B cell (primary cell): ENCODE data around the gene ADAMTS17. TPM values are rescaled to one million over a fixed set of nuclear protein-coding genes. Genes with fewer than 3 reads are reported as not detected.

ENCODE experiments used
- ATAC-seq: fragments of 200-7000 bp; cut with Tn5 transposase; one replicate; pipeline ENCODE4 v1.10.0; 2021; ENCODE audit warnings: low read depth, mild to moderate bottlenecking, moderate number of reproducible peaks, moderate library complexity
- CTCF ChIA-PET: fragments of 350-600 bp; sonication (Branson Sonifier 250); formaldehyde crosslinking; loops from one replicate; lab custom pipeline; 2021; ENCODE audit warnings: antibody characterized with exemption, inconsistent platforms; lab: Charles Lee
- POLR2A ChIA-PET: fragments of 350-600 bp; sonication (Branson Sonifier 250); formaldehyde crosslinking; loops from one replicate; lab custom pipeline; 2021; ENCODE audit warnings: antibody characterized with exemption; lab: Charles Lee
- DNase-seq: peaks from one replicate; pipeline ENCODE4 v3.0.0; 2013
- H2AFZ ChIP-seq: 2 replicates; pipeline ENCODE4 v1.6.1; 2012; ENCODE audit warnings: mild to moderate bottlenecking, low read depth, low read length; ENCODE audit not compliant: insufficient read depth, poor library complexity, severe bottlenecking
- H3K27ac ChIP-seq, 2 donors: 1 replicate in 1 of 2; 2 replicates in 1 of 2; pipeline ENCODE4 v1.5.1; 2012 to 2013; ENCODE audit warnings: low read length in 2 of 2, mild to moderate bottlenecking in 2 of 2, moderate library complexity in 1 of 2
- H3K27me3 ChIP-seq, 4 experiments: fragments of 200-600 bp in 1 of 4; sonication (generic) in 1 of 4; replicated peaks in 1 of 4; 1 replicate in 2 of 4; 2 replicates in 2 of 4; pipeline versions ENCODE4 v1.6.1 to v1.7.0; 2013 to 2016; ENCODE audit warnings: low read length in 3 of 4, mild to moderate bottlenecking in 2 of 4, mixed read lengths in 1 of 4, moderate library complexity in 1 of 4; ENCODE audit not compliant: insufficient read depth in 4 of 4, control insufficient read depth in 3 of 4; ENCODE audit errors: control extremely low read depth in 1 of 4
- H3K36me3 ChIP-seq, 2 experiments: replicated peaks in 1 of 2; 1 replicate in 1 of 2; 2 replicates in 1 of 2; pipeline versions ENCODE4 v1.6.1 to v1.7.1; 2013; ENCODE audit warnings: low read length in 1 of 2; ENCODE audit not compliant: insufficient read depth in 2 of 2, control insufficient read depth in 1 of 2; ENCODE audit errors: control extremely low read depth in 1 of 2, extremely low read depth in 1 of 2
- H3K4me1 ChIP-seq, 2 donors: fragments of 200-600 bp in 1 of 2; sonication (generic) in 1 of 2; 1 replicate in 1 of 2; 2 replicates in 1 of 2; pipeline versions ENCODE4 v1.5.1 to v1.6.1; 2013 to 2017; ENCODE audit warnings: low read length in 2 of 2; ENCODE audit not compliant: control insufficient read depth in 2 of 2, insufficient read depth in 2 of 2
- H3K4me2 ChIP-seq: replicated peaks from 2 replicates; pipeline ENCODE3; 2012; ENCODE audit warnings: mild to moderate bottlenecking, low read depth, low read length; ENCODE audit not compliant: poor library complexity, severe bottlenecking
- H3K4me3 ChIP-seq, 5 experiments: fragments of 200-600 bp in 1 of 5; sonication (generic) in 1 of 5; 1 replicate in 3 of 5; 2 replicates in 2 of 5; pipeline versions ENCODE4 v1.5.1 to v1.7.0; 2011 to 2016; ENCODE audit warnings: low read length in 4 of 5, mild to moderate bottlenecking in 4 of 5, low read depth in 2 of 5, control low read depth in 1 of 5, moderate library complexity in 1 of 5; ENCODE audit not compliant: insufficient read depth in 1 of 5; ENCODE audit errors: control extremely low read depth in 1 of 5, extremely low read depth in 1 of 5
- H3K79me2 ChIP-seq: fragments of 200-600 bp; sonication (generic); one replicate; pipeline ENCODE4 v1.6.0; 2016; ENCODE audit warnings: low read length; ENCODE audit not compliant: control insufficient read depth, insufficient read depth
- H3K9ac ChIP-seq: fragments of 200-600 bp; sonication (generic); 2 replicates; pipeline ENCODE4 v1.6.1; 2017; ENCODE audit warnings: mild to moderate bottlenecking, low read length, moderate library complexity
- H3K9me3 ChIP-seq, 3 donors: one replicate each; pipeline versions ENCODE4 v1.6.1 to v1.7.1; 2013; ENCODE audit warnings: low read length in 2 of 3; ENCODE audit not compliant: control insufficient read depth in 2 of 3, insufficient read depth in 1 of 3; ENCODE audit errors: control extremely low read depth in 1 of 3
- H4K20me1 ChIP-seq: 2 replicates; pipeline ENCODE4 v1.6.0; 2012; ENCODE audit warnings: mild to moderate bottlenecking, low read length; ENCODE audit not compliant: insufficient read depth, control insufficient read depth, poor library complexity, severe bottlenecking
- H3K27ac Mint-ChIP-seq: one replicate; pipeline ENCODE4 v1.8.0; 2021; ENCODE audit warnings: mixed read lengths
- H3K27me3 Mint-ChIP-seq: one replicate; pipeline ENCODE4 v1.8.0; 2021; ENCODE audit warnings: mixed read lengths
- H3K4me1 Mint-ChIP-seq: one replicate; pipeline ENCODE4 v1.8.0; 2021; ENCODE audit warnings: mixed read lengths
- H3K4me3 Mint-ChIP-seq: one replicate; pipeline ENCODE4 v1.8.0; 2021; ENCODE audit warnings: mixed read lengths
- H3K9me3 Mint-ChIP-seq: one replicate; pipeline ENCODE4 v1.8.0; 2022; ENCODE audit warnings: mixed read lengths; ENCODE audit not compliant: insufficient read depth
- EZH2 ChIP-seq: IDR thresholded peaks from 2 replicates; pipeline ENCODE4 v1.6.1; 2012; ENCODE audit warnings: borderline replicate concordance, low read depth, mild to moderate bottlenecking, moderate library complexity, low read length; ENCODE audit not compliant: insufficient read depth, poor library complexity, severe bottlenecking
- WGBS: methylation state at CpG from one replicate; pipeline ENCODE4 v1.1.5; 2013; ENCODE audit warnings: missing lambda C conversion rate; ENCODE audit not compliant: insufficient coverage; 5-methylcytosine and 5-hydroxymethylcytosine counted together
- intact Hi-C: fragments of 100-400 bp; cut with micrococcal nuclease; formaldehyde crosslinking; loops from one replicate; pipeline ENCODE4 v1.10.0; 2022
- polyA plus RNA-seq: library from polyadenylated mRNA; depleted of rRNA; stranded (reverse); fragments of >200 nt; gene quantifications from 2 replicates; pipeline ENCODE4 v1.2.3, GENCODE V29; 2012
- total RNA-seq, 2 donors: library from RNA; stranded (reverse); fragments of 120-200 nt in 1 of 2; gene quantifications; 1 replicate in 1 of 2; 2 replicates in 1 of 2; pipeline versions ENCODE4 v1.2.3 to v1.2.4, GENCODE V29; 2013 to 2022
- TF ChIP-seq, protein P1 (sequence below): fragments of 200-600 bp; IDR thresholded peaks from one replicate; pipeline ENCODE4 v1.8.0; 2022; ENCODE audit warnings: antibody characterized with exemption, mild to moderate bottlenecking

The ADAMTS17 gene
- total and polyA plus RNA-seq, 2 donors (not counting 1 experiment from before 2014, with no cell fraction given) = 0.10 TPM; not detected in 1

DNA sequence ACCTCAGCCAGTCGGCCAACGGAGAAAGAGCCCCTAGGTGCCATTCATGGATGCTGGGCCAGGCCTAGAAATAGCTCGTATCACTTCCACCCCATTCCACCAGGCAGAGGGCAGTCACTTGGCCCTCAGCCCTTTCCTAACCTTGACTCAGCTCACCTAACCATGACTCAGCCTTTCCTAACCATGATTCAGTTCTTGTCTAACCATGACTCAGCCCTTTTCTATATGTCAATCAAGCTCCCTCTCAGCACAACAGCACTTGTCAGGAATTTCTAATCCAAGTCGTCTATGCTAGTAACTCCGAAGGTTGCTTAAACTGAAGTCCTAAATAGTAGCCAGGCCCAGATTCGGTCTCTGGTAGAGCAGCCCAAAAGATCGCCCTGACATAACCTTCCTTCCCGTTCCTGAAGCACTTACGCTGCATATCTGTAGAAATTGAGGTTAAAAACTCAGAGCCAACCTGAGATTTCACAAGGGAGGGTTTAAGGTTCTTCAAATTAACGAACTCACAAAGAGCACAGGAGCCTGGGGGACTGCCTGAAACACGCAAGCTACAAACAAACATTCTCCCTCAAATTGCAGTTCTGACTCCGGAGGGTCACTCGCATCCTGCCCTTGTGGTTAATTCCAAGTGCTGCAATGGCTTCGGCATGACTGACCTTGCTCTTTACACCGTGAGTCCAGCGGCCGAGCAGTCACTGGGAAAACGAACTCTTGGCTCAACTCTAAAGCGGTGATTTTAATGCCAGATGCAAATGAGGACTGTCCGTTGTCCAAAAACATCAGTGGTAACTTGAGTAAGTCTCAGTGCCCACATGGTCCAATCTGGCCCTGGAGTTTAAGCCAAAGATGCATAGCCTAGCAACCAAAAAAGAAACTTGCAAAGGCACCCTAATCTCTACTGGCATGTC is 99.9 kb downstream of the ADAMTS17 start:
- POLR2A ChIA-PET = no interaction called here
- Histone ChIP-seq H3K9ac (no peak overlapping the region), H3K36me3 (no peaks in the 10 kb centered on the region), H2AFZ (no peak overlapping the region), H3K27me3 (no peaks in the 10 kb centered on the region), H4K20me1 (no peaks in the 10 kb centered on the region), H3K9me3 (peaks cover 0 to 8% (median 0%) of the 10 kb centered on the region in 3 donors), H3K27ac (no peak overlapping the region), H3K4me3 (no peak overlapping the region), H3K4me2 (no peak overlapping the region), H3K4me1 (no peaks in the 10 kb centered on the region), H3K79me2 (no peaks in the 10 kb centered on the region)
- CTCF ChIA-PET = no interaction called here
- TF ChIP-seq, protein P1, sequence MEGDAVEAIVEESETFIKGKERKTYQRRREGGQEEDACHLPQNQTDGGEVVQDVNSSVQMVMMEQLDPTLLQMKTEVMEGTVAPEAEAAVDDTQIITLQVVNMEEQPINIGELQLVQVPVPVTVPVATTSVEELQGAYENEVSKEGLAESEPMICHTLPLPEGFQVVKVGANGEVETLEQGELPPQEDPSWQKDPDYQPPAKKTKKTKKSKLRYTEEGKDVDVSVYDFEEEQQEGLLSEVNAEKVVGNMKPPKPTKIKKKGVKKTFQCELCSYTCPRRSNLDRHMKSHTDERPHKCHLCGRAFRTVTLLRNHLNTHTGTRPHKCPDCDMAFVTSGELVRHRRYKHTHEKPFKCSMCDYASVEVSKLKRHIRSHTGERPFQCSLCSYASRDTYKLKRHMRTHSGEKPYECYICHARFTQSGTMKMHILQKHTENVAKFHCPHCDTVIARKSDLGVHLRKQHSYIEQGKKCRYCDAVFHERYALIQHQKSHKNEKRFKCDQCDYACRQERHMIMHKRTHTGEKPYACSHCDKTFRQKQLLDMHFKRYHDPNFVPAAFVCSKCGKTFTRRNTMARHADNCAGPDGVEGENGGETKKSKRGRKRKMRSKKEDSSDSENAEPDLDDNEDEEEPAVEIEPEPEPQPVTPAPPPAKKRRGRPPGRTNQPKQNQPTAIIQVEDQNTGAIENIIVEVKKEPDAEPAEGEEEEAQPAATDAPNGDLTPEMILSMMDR = no peak
- TF ChIP-seq EZH2 = no peak
- Mint-ChIP-seq H3K4me3 (no peak overlapping the region), H3K27me3 (no peaks in the 10 kb centered on the region), H3K27ac (no peak overlapping the region), H3K9me3 (no peaks in the 10 kb centered on the region), H3K4me1 (no peaks in the 10 kb centered on the region)
- no peak for ATAC-seq
- intact Hi-C loops = no loop called here
- DNase-seq = no peak
- 82% methylated on average over 19 of the region's 20 CpGs for WGBS
